GM19467 (cell line): ENCODE data around the gene ACACB.

Source experiments
- ATAC-seq: cut with Tn5 transposase; IDR thresholded peaks from one replicate; pipeline ENCODE4 v1.9.1; 2021; ENCODE audit warnings: mild to moderate bottlenecking, moderate library complexity; ENCODE audit not compliant: unreplicated experiment

Gene ACACB

GRCh38 chr12:109115758-109116610 lies at the start of gene ACACB:
Gene ACACB, plus strand, starts transcription at chr12:109116587. Its CDS starts 22,819 bp downstream, at chr12:109139406.
- no peak for ATAC-seq

GRCh38 chr12:109069307-109070271 lies 46.8 kb upstream of the ACACB start:
- ATAC-seq, result no peak

- ATAC-seq, result no peak
Observed at GRCh38 chr12:109074866-109075265, 41.5 kb upstream of the ACACB start.

- ATAC-seq, result no peak
Observed at GRCh38 chr12:109082751-109083150, 33.6 kb upstream of the ACACB start.

GRCh38 chr12:109084425-109084824 lies 32.0 kb upstream of the ACACB start:
- no peak for ATAC-seq

GRCh38 chr12:109085590-109085989 lies 30.8 kb upstream of the ACACB start:
- no peak for ATAC-seq

GRCh38 chr12:109087250-109087649 lies 29.1 kb upstream of the ACACB start:
- ATAC-seq, result no peak

GRCh38 chr12:109088818-109089217 lies 27.6 kb upstream of the ACACB start:
- no peak for ATAC-seq

- no peak for ATAC-seq
Observed at GRCh38 chr12:109089683-109090082, 26.7 kb upstream of the ACACB start.

- no peak for ATAC-seq
Observed at GRCh38 chr12:109092497-109093021, 23.8 kb upstream of the ACACB start.

- ATAC-seq, result peak; percentile 58
Observed at GRCh38 chr12:109093022-109093918, 23.1 kb upstream of the ACACB start, which contains the start of gene ALKBH2. Gene ALKBH2, minus strand, starts transcription at chr12:109093472. Its CDS starts 686 bp downstream, at chr12:109092786.

- ATAC-seq, result no peak
Observed at GRCh38 chr12:109097140-109097434, 19.3 kb upstream of the ACACB start.

- peak; percentile 88 for ATAC-seq
Observed at GRCh38 chr12:109097435-109098182, 18.8 kb upstream of the ACACB start, which contains the start of gene UNG. Gene UNG, plus strand, starts transcription at chr12:109097597. Its CDS starts 83 bp downstream, at chr12:109097680.

- peak; percentile 19 for ATAC-seq
Observed at GRCh38 chr12:109098183-109098604, 18.2 kb upstream of the ACACB start.

- no peak for ATAC-seq
Observed at GRCh38 chr12:109098651-109099050, 17.7 kb upstream of the ACACB start.

GRCh38 chr12:109099431-109100020 lies 16.9 kb upstream of the ACACB start:
- ATAC-seq, result no peak

- no peak for ATAC-seq
Observed at GRCh38 chr12:109100741-109101140, 15.6 kb upstream of the ACACB start.

- ATAC-seq, result no peak
Observed at GRCh38 chr12:109102491-109102890, 13.9 kb upstream of the ACACB start.

GRCh38 chr12:109105176-109105575 lies 11.2 kb upstream of the ACACB start:
- ATAC-seq, result no peak
